AG09319 (cell line): ENCODE results near the gene POLL.

Source experiments
- DNase-seq: peaks from one replicate; pipeline ENCODE4 v3.0.0-alpha.2; 2010; ENCODE audit warnings: low read depth; ENCODE audit errors: extremely low read depth
- CTCF ChIP-seq: IDR thresholded peaks from 2 replicates; pipeline ENCODE4 v1.5.1; 2011; ENCODE audit warnings: low read depth, mild to moderate bottlenecking, inconsistent platforms, low read length, moderate library complexity

Gene POLL

GRCh38 chr10:101623528-101623927 is 35.5 kb upstream of the POLL start:
- no peak for DNase-seq
- TF ChIP-seq CTCF = no peak

- no peak for DNase-seq
- TF ChIP-seq CTCF = no peak
Observed at GRCh38 chr10:101619983-101620382, 31.9 kb upstream of the POLL start.

- DNase-seq = no peak
- no peak for TF ChIP-seq CTCF
Observed at GRCh38 chr10:101618871-101619270, 30.8 kb upstream of the POLL start.

- no peak for TF ChIP-seq CTCF
- DNase-seq = no peak
Observed at GRCh38 chr10:101617824-101618568, 29.9 kb upstream of the POLL start.

GRCh38 chr10:101617102-101617823 is 29.2 kb upstream of the POLL start:
- TF ChIP-seq CTCF = no peak
- DNase-seq = no peak

- DNase-seq = no peak
Observed at GRCh38 chr10:101616415-101617101, 28.5 kb upstream of the POLL start.

More at GRCh38 chr10:101616415-101617101, 28.5 kb upstream of the POLL start:
- TF ChIP-seq CTCF = no peak
